Spinal cord (tissue), 4 donors: ENCODE data around the gene FABP1. TPM values are rescaled to one million over a fixed set of nuclear protein-coding genes. Genes with fewer than 3 reads are reported as not detected.

ENCODE experiments used
- polyA plus RNA-seq, 2 donors: library from polyadenylated mRNA; unstranded; fragments of 120-200 nt; gene quantifications; one replicate each; pipeline ENCODE4 v1.2.1, GENCODE V29; 2013; ENCODE audit not compliant: insufficient read length in 2 of 2
- small RNA-seq: library from RNA; depleted of rRNA; stranded (forward); fragments of <200 nt; gene quantifications from one replicate; pipeline ENCODE3, GENCODE V24; 2014; ENCODE audit warnings: low replicate concordance
- total RNA-seq, 2 donors: library from RNA; depleted of rRNA in 1 of 2; stranded (reverse); fragments of 120-200 nt in 1 of 2; fragments of >200 nt in 1 of 2; gene quantifications; one replicate each; pipeline versions ENCODE4 v1.2.3 to v1.2.4, GENCODE V29; 2013 to 2014

The FABP1 gene
- total and polyA plus RNA-seq, 4 donors, result 0.39 to 0.80 (median 0.48) TPM; not detected in 1

Small RNAs within 50 kb of the gene (small RNA-seq; reads per million reads assigned to genes)
- not detected for gene MIR4780

Other genes starting within 250 kb of the FABP1 start
- gene RNU2-63P, start 111.5 kb downstream of the FABP1 start, total RNA-seq, result 10 to 100 TPM in 1 of 2 donors, not detected in 1; 30.7 TPM
- not detected for gene RNU2-63P, start 111.5 kb downstream of the FABP1 start, polyA plus RNA-seq
- gene KRCC1, start 72.3 kb downstream of the FABP1 start, total RNA-seq, result 10 to 100 TPM; 18.3 to 42.3 TPM
- gene KRCC1, start 72.3 kb downstream of the FABP1 start, polyA plus RNA-seq, result 10 to 100 TPM; 33.4 to 37.1 TPM
- under 1 TPM; under 0.01 to 0.06 TPM for gene SMYD1, start 60.2 kb downstream of the FABP1 start, total RNA-seq
- under 1 TPM in 1 of 2 donors, not detected in 1; 0.42 TPM for gene SMYD1, start 60.2 kb downstream of the FABP1 start, polyA plus RNA-seq
- gene THNSL2, start 42.3 kb upstream of the FABP1 start, total RNA-seq, result 10 to 100 TPM; 16.3 to 18.8 TPM
- gene THNSL2, start 42.3 kb upstream of the FABP1 start, polyA plus RNA-seq, result 10 to 100 TPM in 1 of 2 donors, 1 to 10 TPM in 1; 2.2 to 23.1 TPM